Head of caudate nucleus (tissue), 42 donors: ENCODE results near the gene CDX2.
"Not testable (repeated sequence)": the region's sequence is repeated elsewhere in the genome, so short reads cannot be mapped to it uniquely, and the experiment has no call there.

Experiments
- DNase-seq, 42 donors: peaks; one replicate each; pipeline versions ENCODE4 v3.0.0 to v3.0.0-alpha.2; 2020 to 2021; ENCODE audit warnings: mixed read lengths in 7 of 42
- intact Hi-C: fragments of 100-400 bp; cut with DNase I; formaldehyde crosslinking; loops from one replicate; pipeline ENCODE4 v1.15.0; 2022

The CDX2 gene

GRCh38 chr13:27969082-27969865, at the start of gene CDX2:
Gene CDX2, minus strand, starts transcription at chr13:27969315. Its CDS starts 309 bp downstream, at chr13:27969006.
- intact Hi-C loops: no loop called here
- DNase-seq: peak in 1 of 42 donors; percentile 7

GRCh38 chr13:28014301-28014700, 45.2 kb upstream of the CDX2 start:
- intact Hi-C loops: no loop called here
- no peak for DNase-seq

GRCh38 chr13:28013482-28013881, 44.4 kb upstream of the CDX2 start:
- no peak for DNase-seq
- intact Hi-C loops: no loop called here

GRCh38 chr13:28012896-28013295, 43.8 kb upstream of the CDX2 start:
- DNase-seq: no peak
- intact Hi-C loops: no loop called here

- intact Hi-C loops: no loop called here
- no peak for DNase-seq
These were observed 43.3 kb upstream of the CDX2 start for GRCh38 chr13:28012383-28012782.

- intact Hi-C loops: no loop called here
- no peak for DNase-seq
These were observed 40.9 kb upstream of the CDX2 start for GRCh38 chr13:28010046-28010445.

GRCh38 chr13:28005016-28005415, 35.9 kb upstream of the CDX2 start:
- DNase-seq, intact Hi-C loops: not testable (repeated sequence)

GRCh38 chr13:28002886-28003698, 34.0 kb upstream of the CDX2 start:
- DNase-seq: no peak
- intact Hi-C loops: no loop called here

- intact Hi-C loops: no loop called here
- DNase-seq: no peak
These were observed 32.8 kb upstream of the CDX2 start for GRCh38 chr13:28001837-28002473.

- intact Hi-C loops: no loop called here
- DNase-seq: no peak
These were observed 31.9 kb upstream of the CDX2 start for GRCh38 chr13:28001049-28001448.

- intact Hi-C loops: no loop called here
- no peak for DNase-seq
These were observed 31.5 kb upstream of the CDX2 start for GRCh38 chr13:28000567-28000966.

GRCh38 chr13:27997904-27998522, 28.9 kb upstream of the CDX2 start:
- peak in 9 of 42 donors; percentile 4 to 43 (median 10) for DNase-seq
- intact Hi-C loops: no loop called here

- intact Hi-C loops: no loop called here
- DNase-seq: no peak
These were observed 22.8 kb upstream of the CDX2 start for GRCh38 chr13:27991881-27992280.

GRCh38 chr13:27988520-27988919, 19.4 kb upstream of the CDX2 start, which contains the start of gene URAD:
Gene URAD, minus strand, starts transcription at chr13:27988693. Its CDS starts 56 bp downstream, at chr13:27988637.
- intact Hi-C loops: loop anchor here (5.0 kb wide), 2 partner anchors 156 to 626 kb away; no protein-coding TSS in a partner anchor
- no peak for DNase-seq

- no peak for DNase-seq
- intact Hi-C loops: loop anchor here (5.0 kb wide), 2 partner anchors 153 to 623 kb away; no protein-coding TSS in a partner anchor
These were observed 16.5 kb upstream of the CDX2 start for GRCh38 chr13:27985600-27985999.

- DNase-seq: no peak
- intact Hi-C loops: no loop called here
These were observed 13.2 kb upstream of the CDX2 start for GRCh38 chr13:27982361-27982760.

GRCh38 chr13:27981006-27981708, 12.0 kb upstream of the CDX2 start:
- intact Hi-C loops: no loop called here
- DNase-seq: peak in 1 of 42 donors; percentile 13

GRCh38 chr13:27980280-27980998, 11.3 kb upstream of the CDX2 start:
- intact Hi-C loops: no loop called here

More at GRCh38 chr13:27980280-27980998, 11.3 kb upstream of the CDX2 start:
- peak in 1 of 42 donors; percentile 29 for DNase-seq
